ENCODE results near the gene NFKBIE. TPM values are rescaled to one million over a fixed set of nuclear protein-coding genes. Genes with fewer than 3 reads are reported as not detected.

NFKBIE gene
- total and polyA plus RNA-seq, 9 of the 15 experiments (the other 6 are each of a cell fraction or from before 2014, with no cell fraction given), result 2.1 to 16.4 (median 11.7) TPM

- TF ChIP-seq COPS2 (conservative IDR thresholded peaks at IDR 0.05), result no peak
- no peak for TF ChIP-seq DEAF1 (CRISPR knock-in tag; IDR thresholded peaks at IDR 0.05)
- no peak; a peak in 1 of 4 replicates for TF ChIP-seq ETV6 (IDR thresholded peaks at IDR 0.05; ENCODE audit: borderline replicate concordance in 1 of 2, low read depth in 2 of 2, low read length in 1 of 2)
- no peak for TF ChIP-seq ETV6 (CRISPR knock-in tag; IDR thresholded peaks at IDR 0.05; ENCODE audit: borderline replicate concordance)
- no peak for TF ChIP-seq ZFP30 (CRISPR knock-in tag; IDR thresholded peaks at IDR 0.05; ENCODE audit: borderline replicate concordance)
- TF ChIP-seq, protein P1, sequence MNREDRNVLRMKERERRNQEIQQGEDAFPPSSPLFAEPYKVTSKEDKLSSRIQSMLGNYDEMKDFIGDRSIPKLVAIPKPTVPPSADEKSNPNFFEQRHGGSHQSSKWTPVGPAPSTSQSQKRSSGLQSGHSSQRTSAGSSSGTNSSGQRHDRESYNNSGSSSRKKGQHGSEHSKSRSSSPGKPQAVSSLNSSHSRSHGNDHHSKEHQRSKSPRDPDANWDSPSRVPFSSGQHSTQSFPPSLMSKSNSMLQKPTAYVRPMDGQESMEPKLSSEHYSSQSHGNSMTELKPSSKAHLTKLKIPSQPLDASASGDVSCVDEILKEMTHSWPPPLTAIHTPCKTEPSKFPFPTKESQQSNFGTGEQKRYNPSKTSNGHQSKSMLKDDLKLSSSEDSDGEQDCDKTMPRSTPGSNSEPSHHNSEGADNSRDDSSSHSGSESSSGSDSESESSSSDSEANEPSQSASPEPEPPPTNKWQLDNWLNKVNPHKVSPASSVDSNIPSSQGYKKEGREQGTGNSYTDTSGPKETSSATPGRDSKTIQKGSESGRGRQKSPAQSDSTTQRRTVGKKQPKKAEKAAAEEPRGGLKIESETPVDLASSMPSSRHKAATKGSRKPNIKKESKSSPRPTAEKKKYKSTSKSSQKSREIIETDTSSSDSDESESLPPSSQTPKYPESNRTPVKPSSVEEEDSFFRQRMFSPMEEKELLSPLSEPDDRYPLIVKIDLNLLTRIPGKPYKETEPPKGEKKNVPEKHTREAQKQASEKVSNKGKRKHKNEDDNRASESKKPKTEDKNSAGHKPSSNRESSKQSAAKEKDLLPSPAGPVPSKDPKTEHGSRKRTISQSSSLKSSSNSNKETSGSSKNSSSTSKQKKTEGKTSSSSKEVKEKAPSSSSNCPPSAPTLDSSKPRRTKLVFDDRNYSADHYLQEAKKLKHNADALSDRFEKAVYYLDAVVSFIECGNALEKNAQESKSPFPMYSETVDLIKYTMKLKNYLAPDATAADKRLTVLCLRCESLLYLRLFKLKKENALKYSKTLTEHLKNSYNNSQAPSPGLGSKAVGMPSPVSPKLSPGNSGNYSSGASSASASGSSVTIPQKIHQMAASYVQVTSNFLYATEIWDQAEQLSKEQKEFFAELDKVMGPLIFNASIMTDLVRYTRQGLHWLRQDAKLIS (CRISPR knock-in tag; IDR thresholded peaks at IDR 0.05), result no peak
- TF ChIP-seq MAFK (IDR thresholded peaks at IDR 0.05; ENCODE audit: low read length), result no peak
- TF ChIP-seq, protein P2, sequence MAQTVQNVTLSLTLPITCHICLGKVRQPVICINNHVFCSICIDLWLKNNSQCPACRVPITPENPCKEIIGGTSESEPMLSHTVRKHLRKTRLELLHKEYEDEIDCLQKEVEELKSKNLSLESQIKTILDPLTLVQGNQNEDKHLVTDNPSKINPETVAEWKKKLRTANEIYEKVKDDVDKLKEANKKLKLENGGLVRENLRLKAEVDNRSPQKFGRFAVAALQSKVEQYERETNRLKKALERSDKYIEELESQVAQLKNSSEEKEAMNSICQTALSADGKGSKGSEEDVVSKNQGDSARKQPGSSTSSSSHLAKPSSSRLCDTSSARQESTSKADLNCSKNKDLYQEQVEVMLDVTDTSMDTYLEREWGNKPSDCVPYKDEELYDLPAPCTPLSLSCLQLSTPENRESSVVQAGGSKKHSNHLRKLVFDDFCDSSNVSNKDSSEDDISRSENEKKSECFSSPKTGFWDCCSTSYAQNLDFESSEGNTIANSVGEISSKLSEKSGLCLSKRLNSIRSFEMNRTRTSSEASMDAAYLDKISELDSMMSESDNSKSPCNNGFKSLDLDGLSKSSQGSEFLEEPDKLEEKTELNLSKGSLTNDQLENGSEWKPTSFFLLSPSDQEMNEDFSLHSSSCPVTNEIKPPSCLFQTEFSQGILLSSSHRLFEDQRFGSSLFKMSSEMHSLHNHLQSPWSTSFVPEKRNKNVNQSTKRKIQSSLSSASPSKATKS (CRISPR knock-in tag; IDR thresholded peaks at IDR 0.05), result no peak
- no peak for TF ChIP-seq ZZZ3 (IDR thresholded peaks at IDR 0.05)
- TF ChIP-seq ZBED1 (IDR thresholded peaks at IDR 0.05), result 0 out of 2 replicates have a peak, but pooled peaks have one; percentile 11
- no peak for TF ChIP-seq GABPA (tag; conservative IDR thresholded peaks at IDR 0.05; ENCODE audit: low read depth)
- TF ChIP-seq SMARCB1 (IDR thresholded peaks at IDR 0.05; ENCODE audit: insufficient read length, low read depth), result no peak
- no peak for TF ChIP-seq MCM7 (IDR thresholded peaks at IDR 0.05)
- no peak for TF ChIP-seq NFRKB (IDR thresholded peaks at IDR 0.05; ENCODE audit: low read depth)
- TF ChIP-seq, protein P3, sequence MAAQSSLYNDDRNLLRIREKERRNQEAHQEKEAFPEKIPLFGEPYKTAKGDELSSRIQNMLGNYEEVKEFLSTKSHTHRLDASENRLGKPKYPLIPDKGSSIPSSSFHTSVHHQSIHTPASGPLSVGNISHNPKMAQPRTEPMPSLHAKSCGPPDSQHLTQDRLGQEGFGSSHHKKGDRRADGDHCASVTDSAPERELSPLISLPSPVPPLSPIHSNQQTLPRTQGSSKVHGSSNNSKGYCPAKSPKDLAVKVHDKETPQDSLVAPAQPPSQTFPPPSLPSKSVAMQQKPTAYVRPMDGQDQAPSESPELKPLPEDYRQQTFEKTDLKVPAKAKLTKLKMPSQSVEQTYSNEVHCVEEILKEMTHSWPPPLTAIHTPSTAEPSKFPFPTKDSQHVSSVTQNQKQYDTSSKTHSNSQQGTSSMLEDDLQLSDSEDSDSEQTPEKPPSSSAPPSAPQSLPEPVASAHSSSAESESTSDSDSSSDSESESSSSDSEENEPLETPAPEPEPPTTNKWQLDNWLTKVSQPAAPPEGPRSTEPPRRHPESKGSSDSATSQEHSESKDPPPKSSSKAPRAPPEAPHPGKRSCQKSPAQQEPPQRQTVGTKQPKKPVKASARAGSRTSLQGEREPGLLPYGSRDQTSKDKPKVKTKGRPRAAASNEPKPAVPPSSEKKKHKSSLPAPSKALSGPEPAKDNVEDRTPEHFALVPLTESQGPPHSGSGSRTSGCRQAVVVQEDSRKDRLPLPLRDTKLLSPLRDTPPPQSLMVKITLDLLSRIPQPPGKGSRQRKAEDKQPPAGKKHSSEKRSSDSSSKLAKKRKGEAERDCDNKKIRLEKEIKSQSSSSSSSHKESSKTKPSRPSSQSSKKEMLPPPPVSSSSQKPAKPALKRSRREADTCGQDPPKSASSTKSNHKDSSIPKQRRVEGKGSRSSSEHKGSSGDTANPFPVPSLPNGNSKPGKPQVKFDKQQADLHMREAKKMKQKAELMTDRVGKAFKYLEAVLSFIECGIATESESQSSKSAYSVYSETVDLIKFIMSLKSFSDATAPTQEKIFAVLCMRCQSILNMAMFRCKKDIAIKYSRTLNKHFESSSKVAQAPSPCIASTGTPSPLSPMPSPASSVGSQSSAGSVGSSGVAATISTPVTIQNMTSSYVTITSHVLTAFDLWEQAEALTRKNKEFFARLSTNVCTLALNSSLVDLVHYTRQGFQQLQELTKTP (IDR thresholded peaks at IDR 0.05; ENCODE audit: low read depth in 1 of 2, partially characterized antibody in 2 of 2), result no peak
These were observed 11.8 kb downstream of the NFKBIE start (continued) for GRCh38 chr6:44253307-44254101.
